Liver (tissue), 9 donors: ENCODE data around the gene HTR3B. TPM values are rescaled to one million over a fixed set of nuclear protein-coding genes. Genes with fewer than 3 reads are reported as not detected.
"Not testable (repeated sequence)": the region's sequence is repeated elsewhere in the genome, so short reads cannot be mapped to it uniquely, and the experiment has no call there.

Source experiments
- DNase-seq: peaks from one replicate; pipeline ENCODE4 v3.0.0-alpha.2; 2017; ENCODE audit warnings: low spot score
- H3K27ac ChIP-seq, 2 donors: one replicate each; pipeline ENCODE4 v1.7.0; 2013; ENCODE audit warnings: inconsistent platforms in 2 of 2, low read length in 2 of 2, control low read depth in 1 of 2, low read depth in 1 of 2, mild to moderate bottlenecking in 1 of 2
- H3K27me3 ChIP-seq, 4 donors: one replicate each; pipeline versions ENCODE4 v1.6.1 to v1.7.0; 2013; ENCODE audit warnings: low read length in 3 of 4, inconsistent platforms in 1 of 4, mild to moderate bottlenecking in 1 of 4, moderate library complexity in 1 of 4; ENCODE audit not compliant: control insufficient read depth in 4 of 4, insufficient read depth in 4 of 4
- H3K36me3 ChIP-seq, 4 donors: one replicate each; pipeline versions ENCODE4 v1.6.1 to v1.7.0; 2013; ENCODE audit warnings: low read length in 3 of 4, mild to moderate bottlenecking in 3 of 4, low read depth in 1 of 4, moderate library complexity in 1 of 4; ENCODE audit not compliant: control insufficient read depth in 4 of 4, insufficient read depth in 3 of 4
- H3K4me1 ChIP-seq, 4 donors: one replicate each; pipeline versions ENCODE4 v1.6.1 to v1.7.0; 2013; ENCODE audit warnings: low read length in 3 of 4, mild to moderate bottlenecking in 3 of 4, moderate library complexity in 1 of 4; ENCODE audit not compliant: control insufficient read depth in 4 of 4, insufficient read depth in 4 of 4
- H3K4me3 ChIP-seq, 3 donors: one replicate each; pipeline versions ENCODE4 v1.6.1 to v1.7.0; 2013; ENCODE audit warnings: low read length in 3 of 3, control low read depth in 1 of 3, low read depth in 1 of 3, mild to moderate bottlenecking in 1 of 3
- H3K9ac ChIP-seq, 2 donors: one replicate each; pipeline ENCODE4 v1.7.0; 2013; ENCODE audit warnings: low read length in 2 of 2, mild to moderate bottlenecking in 2 of 2, moderate library complexity in 2 of 2, control low read depth in 1 of 2, low read depth in 1 of 2
- H3K9me3 ChIP-seq, 4 donors: one replicate each; pipeline versions ENCODE4 v1.6.1 to v1.7.0; 2013; ENCODE audit warnings: low read length in 3 of 4; ENCODE audit not compliant: control insufficient read depth in 4 of 4
- EGR1 ChIP-seq, 2 donors: IDR thresholded peaks; 2 replicates each; pipeline ENCODE4 v1.6.1; 2016 to 2018; ENCODE audit warnings: antibody characterized with exemption in 2 of 2, low read depth in 2 of 2
- FOXA1 ChIP-seq: IDR thresholded peaks from 2 replicates; pipeline ENCODE4 v1.6.1; 2016; ENCODE audit warnings: antibody characterized with exemption
- GABPA ChIP-seq, 2 donors: IDR thresholded peaks in 1 of 2; conservative IDR thresholded peaks in 1 of 2; 2 replicates each; pipeline ENCODE4 v1.6.1; 2016; ENCODE audit warnings: antibody characterized with exemption in 2 of 2, mild to moderate bottlenecking in 1 of 2, moderate library complexity in 1 of 2
- HNF4A ChIP-seq, 2 donors: conservative IDR thresholded peaks; 2 replicates each; pipeline ENCODE4 v1.6.1; 2016; ENCODE audit warnings: antibody characterized with exemption in 2 of 2, mild to moderate bottlenecking in 2 of 2
- HNF4G ChIP-seq: IDR thresholded peaks from 2 replicates; pipeline ENCODE4 v1.6.1; 2016; ENCODE audit warnings: antibody characterized with exemption
- JUND ChIP-seq, 2 donors: IDR thresholded peaks; 2 replicates each; pipeline ENCODE4 v1.6.1; 2016; ENCODE audit warnings: antibody characterized with exemption in 2 of 2
- NR2F2 ChIP-seq: IDR thresholded peaks from 2 replicates; pipeline ENCODE4 v1.6.1; 2016; ENCODE audit warnings: antibody characterized with exemption
- RAD21 ChIP-seq, 2 donors: IDR thresholded peaks; 2 replicates each; pipeline ENCODE4 v1.6.1; 2016; ENCODE audit warnings: antibody characterized with exemption in 2 of 2, mild to moderate bottlenecking in 2 of 2
- RXRA ChIP-seq, 2 donors: IDR thresholded peaks; 2 replicates each; pipeline ENCODE4 v1.6.1; 2017 to 2018; ENCODE audit warnings: antibody characterized with exemption in 2 of 2, mild to moderate bottlenecking in 1 of 2
- SP1 ChIP-seq: IDR thresholded peaks from 2 replicates; pipeline ENCODE4 v1.6.1; 2018; ENCODE audit warnings: antibody characterized with exemption, mild to moderate bottlenecking
- TAF1 ChIP-seq: conservative IDR thresholded peaks from 2 replicates; pipeline ENCODE4 v1.6.1; 2016; ENCODE audit warnings: antibody characterized with exemption, mild to moderate bottlenecking
- YY1 ChIP-seq: IDR thresholded peaks from 2 replicates; pipeline ENCODE4 v1.6.1; 2016; ENCODE audit warnings: antibody characterized with exemption, mild to moderate bottlenecking
- WGBS: extraction: QIAGEN DNeasy Blood & Tissue Kit; methylation state at CpG from one replicate; pipeline ENCODE4 v1.1.7; 2013; 5-methylcytosine and 5-hydroxymethylcytosine counted together
- polyA plus RNA-seq, 2 donors: library from polyadenylated mRNA; stranded (reverse) in 1 of 2; unstranded in 1 of 2; fragments of 200-250 nt in 1 of 2; fragments of >200 nt in 1 of 2; fragmentation: Nextera tagmentation in 1 of 2; extraction: Ambion mirVana in 1 of 2; gene quantifications; one replicate each; pipeline versions ENCODE4 v1.2.1 to v1.2.3, GENCODE V29; 2013 to 2015
- total RNA-seq, 2 donors: library from RNA; depleted of rRNA; stranded (reverse); fragments of >200 nt; gene quantifications; one replicate each; pipeline ENCODE4 v1.2.3, GENCODE V29; 2014
- TF ChIP-seq, protein P1 (sequence below): IDR thresholded peaks from 2 replicates; pipeline ENCODE4 v1.6.1; 2016; ENCODE audit warnings: antibody characterized with exemption
- TF ChIP-seq, protein P2 (sequence below): fragments of 150-350 bp; IDR thresholded peaks from 2 replicates; pipeline ENCODE4 v1.5.1; 2017; ENCODE audit warnings: improper control_type of control experiment, low read depth, low read length; ENCODE audit not compliant: missing input control
- TF ChIP-seq, protein P3 (sequence below): IDR thresholded peaks from 2 replicates; pipeline ENCODE4 v1.6.1; 2016; ENCODE audit warnings: antibody characterized with exemption
- TF ChIP-seq, protein P4 (sequence below): IDR thresholded peaks from 2 replicates; pipeline ENCODE4 v1.6.1; 2016; ENCODE audit warnings: antibody characterized with exemption
- TF ChIP-seq, protein P5 (sequence below): IDR thresholded peaks from 2 replicates; pipeline ENCODE4 v1.6.1; 2016; ENCODE audit warnings: antibody characterized with exemption, mild to moderate bottlenecking
- donor health status: healthy.
- donor health status: healthy.
- donor health status: healthy.
- donor health status: healthy.
- donor health status: healthy.

Gene HTR3B
- total and polyA plus RNA-seq, 4 donors: not detected

DNA sequence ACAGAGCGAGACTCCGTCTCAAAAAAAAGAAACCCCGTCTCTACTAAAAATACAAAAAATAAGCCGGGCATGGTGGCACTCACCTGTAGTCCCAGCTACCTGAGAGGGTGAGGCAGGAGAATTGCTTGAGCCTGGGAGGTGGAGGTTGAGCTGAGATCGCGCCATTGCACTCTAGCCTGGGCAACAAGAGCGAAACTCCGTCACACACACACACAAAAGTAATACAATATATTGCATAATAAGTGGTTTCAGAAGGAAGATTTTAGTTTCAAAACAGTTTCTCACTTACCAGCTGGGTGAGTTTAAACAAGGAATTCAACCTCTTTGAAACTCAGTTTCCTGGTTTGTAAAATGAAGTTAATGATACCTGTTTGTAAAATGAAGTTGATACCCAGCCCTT, 37.7 kb downstream of the HTR3B start:
- Histone ChIP-seq H3K9ac (no peak overlapping the region), H3K4me3 (no peak overlapping the region), H3K9me3 (no peaks in the 10 kb centered on the region), H3K36me3 (no peaks in the 10 kb centered on the region), H3K4me1 (no peaks in the 10 kb centered on the region), H3K27me3 (no peaks in the 10 kb centered on the region), H3K27ac (no peak overlapping the region)
- 95% methylated on average over 8 of the region's 8 CpGs for WGBS
- no peak for DNase-seq
- TF ChIP-seq NR2F2: no peak
- TF ChIP-seq RAD21 (IDR thresholded peaks at IDR 0.05): no peak
- TF ChIP-seq, protein P1, sequence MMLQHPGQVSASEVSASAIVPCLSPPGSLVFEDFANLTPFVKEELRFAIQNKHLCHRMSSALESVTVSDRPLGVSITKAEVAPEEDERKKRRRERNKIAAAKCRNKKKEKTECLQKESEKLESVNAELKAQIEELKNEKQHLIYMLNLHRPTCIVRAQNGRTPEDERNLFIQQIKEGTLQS: no peak
- no peak for TF ChIP-seq RXRA (IDR thresholded peaks at IDR 0.05)
- no peak for TF ChIP-seq SP1
- TF ChIP-seq GABPA (IDR thresholded peaks at IDR 0.05 in 1 of 2, conservative IDR thresholded peaks at IDR 0.05 in 1 of 2): no peak
- no peak for TF ChIP-seq TAF1
- TF ChIP-seq, protein P2, sequence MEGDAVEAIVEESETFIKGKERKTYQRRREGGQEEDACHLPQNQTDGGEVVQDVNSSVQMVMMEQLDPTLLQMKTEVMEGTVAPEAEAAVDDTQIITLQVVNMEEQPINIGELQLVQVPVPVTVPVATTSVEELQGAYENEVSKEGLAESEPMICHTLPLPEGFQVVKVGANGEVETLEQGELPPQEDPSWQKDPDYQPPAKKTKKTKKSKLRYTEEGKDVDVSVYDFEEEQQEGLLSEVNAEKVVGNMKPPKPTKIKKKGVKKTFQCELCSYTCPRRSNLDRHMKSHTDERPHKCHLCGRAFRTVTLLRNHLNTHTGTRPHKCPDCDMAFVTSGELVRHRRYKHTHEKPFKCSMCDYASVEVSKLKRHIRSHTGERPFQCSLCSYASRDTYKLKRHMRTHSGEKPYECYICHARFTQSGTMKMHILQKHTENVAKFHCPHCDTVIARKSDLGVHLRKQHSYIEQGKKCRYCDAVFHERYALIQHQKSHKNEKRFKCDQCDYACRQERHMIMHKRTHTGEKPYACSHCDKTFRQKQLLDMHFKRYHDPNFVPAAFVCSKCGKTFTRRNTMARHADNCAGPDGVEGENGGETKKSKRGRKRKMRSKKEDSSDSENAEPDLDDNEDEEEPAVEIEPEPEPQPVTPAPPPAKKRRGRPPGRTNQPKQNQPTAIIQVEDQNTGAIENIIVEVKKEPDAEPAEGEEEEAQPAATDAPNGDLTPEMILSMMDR: no peak
- TF ChIP-seq EGR1 (IDR thresholded peaks at IDR 0.05; ENCODE audit: low read depth in 2 of 2): no peak
- no peak for TF ChIP-seq FOXA1
- TF ChIP-seq, protein P3, sequence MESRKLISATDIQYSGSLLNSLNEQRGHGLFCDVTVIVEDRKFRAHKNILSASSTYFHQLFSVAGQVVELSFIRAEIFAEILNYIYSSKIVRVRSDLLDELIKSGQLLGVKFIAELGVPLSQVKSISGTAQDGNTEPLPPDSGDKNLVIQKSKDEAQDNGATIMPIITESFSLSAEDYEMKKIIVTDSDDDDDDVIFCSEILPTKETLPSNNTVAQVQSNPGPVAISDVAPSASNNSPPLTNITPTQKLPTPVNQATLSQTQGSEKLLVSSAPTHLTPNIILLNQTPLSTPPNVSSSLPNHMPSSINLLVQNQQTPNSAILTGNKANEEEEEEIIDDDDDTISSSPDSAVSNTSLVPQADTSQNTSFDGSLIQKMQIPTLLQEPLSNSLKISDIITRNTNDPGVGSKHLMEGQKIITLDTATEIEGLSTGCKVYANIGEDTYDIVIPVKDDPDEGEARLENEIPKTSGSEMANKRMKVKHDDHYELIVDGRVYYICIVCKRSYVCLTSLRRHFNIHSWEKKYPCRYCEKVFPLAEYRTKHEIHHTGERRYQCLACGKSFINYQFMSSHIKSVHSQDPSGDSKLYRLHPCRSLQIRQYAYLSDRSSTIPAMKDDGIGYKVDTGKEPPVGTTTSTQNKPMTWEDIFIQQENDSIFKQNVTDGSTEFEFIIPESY: no peak
- TF ChIP-seq HNF4G: no peak
- TF ChIP-seq YY1: no peak
- no peak for TF ChIP-seq JUND (IDR thresholded peaks at IDR 0.05)
- TF ChIP-seq, protein P4, sequence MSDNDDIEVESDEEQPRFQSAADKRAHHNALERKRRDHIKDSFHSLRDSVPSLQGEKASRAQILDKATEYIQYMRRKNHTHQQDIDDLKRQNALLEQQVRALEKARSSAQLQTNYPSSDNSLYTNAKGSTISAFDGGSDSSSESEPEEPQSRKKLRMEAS: no peak

DNA sequence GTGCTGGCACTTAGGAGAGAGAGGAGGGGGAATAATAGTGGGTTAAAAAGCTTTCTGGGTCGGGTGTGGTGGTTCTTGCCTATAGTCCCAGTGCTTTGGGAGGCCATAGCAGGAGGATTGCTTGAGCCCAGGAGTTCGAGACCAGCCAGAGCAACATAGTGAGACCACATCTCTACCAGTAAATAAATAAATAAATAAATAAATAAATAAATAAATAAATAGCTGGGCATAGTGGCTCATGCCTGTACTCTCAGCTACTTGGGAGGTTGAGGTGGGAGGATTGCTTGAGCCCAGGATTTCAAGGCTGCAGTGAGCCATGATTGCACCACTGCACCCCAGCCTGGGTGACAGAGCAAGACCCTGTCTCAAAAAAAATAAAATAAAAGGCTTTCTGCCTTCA, 41.6 kb downstream of the HTR3B start:
- not testable (repeated sequence) for H3K9ac ChIP-seq, H3K4me3 ChIP-seq, H3K4me1 ChIP-seq, H3K36me3 ChIP-seq, DNase-seq, H3K27ac ChIP-seq, H3K9me3 ChIP-seq, H3K27me3 ChIP-seq
- 76% methylated on average over 2 of the region's 2 CpGs for WGBS

DNA sequence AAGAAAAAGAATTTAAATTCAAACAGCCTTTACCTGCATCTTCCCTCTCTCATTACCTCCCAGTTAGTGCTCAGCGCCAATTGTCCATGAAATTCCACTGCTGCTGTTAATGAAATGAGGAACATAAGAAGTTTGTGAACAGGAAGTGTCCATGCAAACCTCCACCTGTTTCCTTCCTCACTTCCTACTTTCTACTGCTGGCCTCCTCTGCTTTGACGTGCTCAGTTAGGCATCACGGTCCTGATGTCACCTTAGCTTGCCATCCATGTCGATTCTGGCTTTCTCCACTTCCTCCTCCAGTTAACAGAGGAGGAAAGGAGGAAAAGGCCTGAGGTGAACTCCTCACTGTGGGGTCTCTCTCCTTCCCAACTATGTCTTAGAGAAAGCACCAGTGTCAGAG, 43.4 kb downstream of the HTR3B start:
- no peak overlapping the region for H3K27ac ChIP-seq
- WGBS: 73% methylated on average over 4 of the region's 4 CpGs
- H3K27me3 ChIP-seq: peaks cover 0 to 6% (median 0%) of the 10 kb centered on the region in 4 donors
- H3K4me3 ChIP-seq: no peak overlapping the region
- no peak overlapping the region for H3K9ac ChIP-seq
- no peaks in the 10 kb centered on the region for H3K36me3 ChIP-seq
- no peaks in the 10 kb centered on the region for H3K4me1 ChIP-seq
- H3K9me3 ChIP-seq: no peaks in the 10 kb centered on the region
- DNase-seq: no peak
- TF ChIP-seq, protein P5, sequence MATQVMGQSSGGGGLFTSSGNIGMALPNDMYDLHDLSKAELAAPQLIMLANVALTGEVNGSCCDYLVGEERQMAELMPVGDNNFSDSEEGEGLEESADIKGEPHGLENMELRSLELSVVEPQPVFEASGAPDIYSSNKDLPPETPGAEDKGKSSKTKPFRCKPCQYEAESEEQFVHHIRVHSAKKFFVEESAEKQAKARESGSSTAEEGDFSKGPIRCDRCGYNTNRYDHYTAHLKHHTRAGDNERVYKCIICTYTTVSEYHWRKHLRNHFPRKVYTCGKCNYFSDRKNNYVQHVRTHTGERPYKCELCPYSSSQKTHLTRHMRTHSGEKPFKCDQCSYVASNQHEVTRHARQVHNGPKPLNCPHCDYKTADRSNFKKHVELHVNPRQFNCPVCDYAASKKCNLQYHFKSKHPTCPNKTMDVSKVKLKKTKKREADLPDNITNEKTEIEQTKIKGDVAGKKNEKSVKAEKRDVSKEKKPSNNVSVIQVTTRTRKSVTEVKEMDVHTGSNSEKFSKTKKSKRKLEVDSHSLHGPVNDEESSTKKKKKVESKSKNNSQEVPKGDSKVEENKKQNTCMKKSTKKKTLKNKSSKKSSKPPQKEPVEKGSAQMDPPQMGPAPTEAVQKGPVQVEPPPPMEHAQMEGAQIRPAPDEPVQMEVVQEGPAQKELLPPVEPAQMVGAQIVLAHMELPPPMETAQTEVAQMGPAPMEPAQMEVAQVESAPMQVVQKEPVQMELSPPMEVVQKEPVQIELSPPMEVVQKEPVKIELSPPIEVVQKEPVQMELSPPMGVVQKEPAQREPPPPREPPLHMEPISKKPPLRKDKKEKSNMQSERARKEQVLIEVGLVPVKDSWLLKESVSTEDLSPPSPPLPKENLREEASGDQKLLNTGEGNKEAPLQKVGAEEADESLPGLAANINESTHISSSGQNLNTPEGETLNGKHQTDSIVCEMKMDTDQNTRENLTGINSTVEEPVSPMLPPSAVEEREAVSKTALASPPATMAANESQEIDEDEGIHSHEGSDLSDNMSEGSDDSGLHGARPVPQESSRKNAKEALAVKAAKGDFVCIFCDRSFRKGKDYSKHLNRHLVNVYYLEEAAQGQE: no peak
- no peak for TF ChIP-seq NR2F2
- TF ChIP-seq EGR1 (IDR thresholded peaks at IDR 0.05; ENCODE audit: low read depth in 2 of 2): no peak
- TF ChIP-seq, protein P1: no peak
- no peak for TF ChIP-seq TAF1
- TF ChIP-seq FOXA1: no peak
- TF ChIP-seq, protein P4: no peak
- TF ChIP-seq, protein P3: no peak
- TF ChIP-seq RAD21 (IDR thresholded peaks at IDR 0.05): no peak
- TF ChIP-seq GABPA (IDR thresholded peaks at IDR 0.05 in 1 of 2, conservative IDR thresholded peaks at IDR 0.05 in 1 of 2): no peak
- TF ChIP-seq SP1: no peak
- no peak for TF ChIP-seq RXRA (IDR thresholded peaks at IDR 0.05)
- TF ChIP-seq YY1: no peak
- no peak for TF ChIP-seq HNF4A (conservative IDR thresholded peaks at IDR 0.05)
